Left lung (tissue), 10 donors: ENCODE data around the gene PTPN23. TPM values are rescaled to one million over a fixed set of nuclear protein-coding genes. Genes with fewer than 3 reads are reported as not detected.

Source experiments
- ATAC-seq: fragments of 200-7000 bp; cut with Tn5 transposase; one replicate; pipeline ENCODE4 v1.9.1; 2020; ENCODE audit warnings: moderate library complexity
- DNase-seq, 4 donors: peaks; one replicate each; pipeline ENCODE4 v3.0.0-alpha.2; 2013 to 2020
- H3K27ac ChIP-seq, 2 donors: fragments of 200-600 bp; sonication (generic) in 1 of 2; one replicate each; pipeline versions ENCODE4 v1.5.0 to v1.8.0; 2020 to 2021
- H3K27me3 ChIP-seq, 2 donors: fragments of 200-600 bp; sonication (generic) in 1 of 2; one replicate each; pipeline versions ENCODE4 v1.5.0 to v1.8.0; 2020 to 2021
- H3K36me3 ChIP-seq, 2 donors: fragments of 200-600 bp; sonication (generic) in 1 of 2; one replicate each; pipeline versions ENCODE4 v1.5.0 to v1.8.0; 2020 to 2021
- H3K4me1 ChIP-seq, 2 donors: fragments of 200-600 bp; one replicate each; pipeline ENCODE4 v1.8.0; 2021
- H3K4me3 ChIP-seq, 2 donors: fragments of 200-600 bp; sonication (generic) in 1 of 2; one replicate each; pipeline versions ENCODE4 v1.5.0 to v1.8.0; 2020 to 2021; ENCODE audit warnings: mild to moderate bottlenecking in 1 of 2
- H3K9me3 ChIP-seq, 2 donors: fragments of 200-600 bp; sonication (generic) in 1 of 2; one replicate each; pipeline versions ENCODE4 v1.5.0 to v1.8.0; 2020 to 2021
- intact Hi-C, 2 donors: fragments of 100-400 bp; cut with DNase I; formaldehyde crosslinking; loops; one replicate each; pipeline versions ENCODE4 v1.11.2 to v1.14.2; 2022
- polyA plus RNA-seq, 6 donors: library from polyadenylated mRNA; unstranded; fragments of 120-200 nt; gene quantifications; one replicate each; pipeline ENCODE4 v1.2.1, GENCODE V29; 2013; ENCODE audit not compliant: insufficient read length in 6 of 6
- total RNA-seq, 2 donors: library from RNA; stranded (reverse); fragmentation: NEBNext Ultra II Directional; extraction: Animal tissue kit (Norgen Biotek cat#: 25700); gene quantifications; one replicate each; pipeline ENCODE4 v1.2.1, GENCODE V29; 2021
- TF ChIP-seq, protein P1 (sequence below), 2 donors: fragments of 200-600 bp; sonication (generic) in 1 of 2; IDR thresholded peaks; one replicate each; pipeline versions ENCODE4 v1.5.0 to v1.8.0; 2021; ENCODE audit warnings: antibody characterized with exemption in 2 of 2
- donor health status: DM: no; HTN: yes; CAD: no.
- donor health status: DM: no; HTN: no; CAD: no.

PTPN23 gene
- total and polyA plus RNA-seq, 8 donors = 19.9 to 53.5 (median 25.6) TPM

GRCh38 chr3:47421741-47422649, 41.2 kb downstream of the PTPN23 start:
- peak; percentile 64 for ATAC-seq
- peaks cover 0 to 86% of the 10 kb centered on the region in 2 donors for H3K36me3 ChIP-seq
- TF ChIP-seq, protein P1, sequence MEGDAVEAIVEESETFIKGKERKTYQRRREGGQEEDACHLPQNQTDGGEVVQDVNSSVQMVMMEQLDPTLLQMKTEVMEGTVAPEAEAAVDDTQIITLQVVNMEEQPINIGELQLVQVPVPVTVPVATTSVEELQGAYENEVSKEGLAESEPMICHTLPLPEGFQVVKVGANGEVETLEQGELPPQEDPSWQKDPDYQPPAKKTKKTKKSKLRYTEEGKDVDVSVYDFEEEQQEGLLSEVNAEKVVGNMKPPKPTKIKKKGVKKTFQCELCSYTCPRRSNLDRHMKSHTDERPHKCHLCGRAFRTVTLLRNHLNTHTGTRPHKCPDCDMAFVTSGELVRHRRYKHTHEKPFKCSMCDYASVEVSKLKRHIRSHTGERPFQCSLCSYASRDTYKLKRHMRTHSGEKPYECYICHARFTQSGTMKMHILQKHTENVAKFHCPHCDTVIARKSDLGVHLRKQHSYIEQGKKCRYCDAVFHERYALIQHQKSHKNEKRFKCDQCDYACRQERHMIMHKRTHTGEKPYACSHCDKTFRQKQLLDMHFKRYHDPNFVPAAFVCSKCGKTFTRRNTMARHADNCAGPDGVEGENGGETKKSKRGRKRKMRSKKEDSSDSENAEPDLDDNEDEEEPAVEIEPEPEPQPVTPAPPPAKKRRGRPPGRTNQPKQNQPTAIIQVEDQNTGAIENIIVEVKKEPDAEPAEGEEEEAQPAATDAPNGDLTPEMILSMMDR (IDR thresholded peaks at IDR 0.05) = no peak
- intact Hi-C loops = loop anchor here (5.0 to 10.0 kb wide), 2 partner anchors 53 to 55 kb away; partner anchors contain the start of gene SCAP (in 2 of the 2)
- no peaks in the 10 kb centered on the region for H3K9me3 ChIP-seq
- no peak overlapping the region for H3K4me3 ChIP-seq
- peaks cover 9 to 20% of the 10 kb centered on the region in 2 donors for H3K4me1 ChIP-seq
- H3K27ac ChIP-seq = peak overlapping the region; percentile 39 to 64
- no peaks in the 10 kb centered on the region for H3K27me3 ChIP-seq
- DNase-seq = no peak

DNA sequence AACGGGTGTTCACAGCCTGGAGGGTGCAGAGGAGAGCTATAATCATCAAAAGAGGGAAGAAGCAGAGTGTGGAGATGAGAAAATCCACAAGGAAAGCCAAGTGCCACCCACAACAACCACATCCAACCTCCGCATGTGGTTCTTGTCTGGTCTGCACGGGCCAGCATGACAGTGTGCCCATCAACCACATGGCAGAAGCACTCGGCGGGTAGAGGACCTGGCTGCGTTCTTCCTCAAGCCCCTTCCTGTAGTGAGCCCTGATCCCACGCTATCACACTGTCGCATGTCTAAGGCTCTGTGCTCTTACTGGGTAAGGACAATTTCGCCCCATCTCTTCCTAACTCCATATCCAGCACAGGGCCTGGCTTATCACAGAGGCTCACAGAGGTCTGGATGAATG, 41.9 kb downstream of the PTPN23 start:
- intact Hi-C loops = loop anchor here (5.0 to 10.0 kb wide), 2 partner anchors 52 to 55 kb away; partner anchors contain the start of gene SCAP (in 2 of the 2)
- Histone ChIP-seq H3K27me3 (no peaks in the 10 kb centered on the region), H3K27ac (peak overlapping the region in 1 of 2 donors; percentile 1), H3K4me3 (no peak overlapping the region), H3K9me3 (no peaks in the 10 kb centered on the region), H3K36me3 (peaks cover 0 to 87% of the 10 kb centered on the region in 2 donors), H3K4me1 (peaks cover 9 to 20% of the 10 kb centered on the region in 2 donors)
- ATAC-seq (no peak), DNase-seq (no peak)
- TF ChIP-seq, protein P1 (IDR thresholded peaks at IDR 0.05) = no peak

DNA sequence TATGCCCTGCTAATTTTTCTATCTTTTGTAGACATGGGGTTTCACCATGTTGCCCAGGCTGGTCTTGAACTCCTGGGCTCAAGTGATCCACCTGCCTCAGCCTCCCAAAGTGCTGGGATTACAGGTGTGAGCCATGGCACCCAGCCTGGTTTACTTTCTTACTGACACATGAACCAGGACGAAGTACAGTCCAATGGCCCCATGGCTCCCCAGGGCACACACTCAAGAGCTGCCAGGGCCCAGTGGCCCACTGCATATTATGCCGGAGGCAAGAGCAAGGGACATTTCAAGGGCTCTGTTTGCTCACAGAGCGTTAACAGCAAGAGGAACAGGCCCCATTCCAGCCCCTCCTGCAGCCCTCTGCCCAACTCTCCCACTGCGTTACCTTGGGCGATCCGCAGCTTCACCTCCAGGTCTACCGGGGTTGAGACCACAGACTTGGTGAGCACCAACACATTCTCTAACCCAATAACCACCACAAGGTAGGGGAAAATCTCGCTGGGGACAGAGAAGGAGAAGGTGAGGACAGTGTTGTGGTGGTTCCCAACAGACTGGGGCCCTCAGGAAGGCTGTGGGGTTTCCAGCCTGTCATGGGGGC, 42.8 kb downstream of the PTPN23 start:
- TF ChIP-seq, protein P1 (IDR thresholded peaks at IDR 0.05) = no peak
- ATAC-seq (no peak), DNase-seq (no peak)
- H3K27ac ChIP-seq = no peak overlapping the region
- intact Hi-C loops = loop anchor here (5.0 to 10.0 kb wide), 2 partner anchors 51 to 54 kb away; partner anchors contain the start of gene SCAP (in 2 of the 2)
- H3K9me3 ChIP-seq = no peaks in the 10 kb centered on the region
- no peaks in the 10 kb centered on the region for H3K27me3 ChIP-seq
- H3K4me1 ChIP-seq = peaks cover 9 to 20% of the 10 kb centered on the region in 2 donors
- H3K4me3 ChIP-seq = no peak overlapping the region
- peaks cover 0 to 87% of the 10 kb centered on the region in 2 donors for H3K36me3 ChIP-seq

- peaks cover 9 to 20% of the 10 kb centered on the region in 2 donors for H3K4me1 ChIP-seq
- no peak for ATAC-seq
- H3K27ac ChIP-seq = no peak overlapping the region
- peak in 1 of 4 donors; percentile 4 for DNase-seq
- H3K27me3 ChIP-seq = no peaks in the 10 kb centered on the region
- H3K9me3 ChIP-seq = no peaks in the 10 kb centered on the region
- H3K4me3 ChIP-seq = no peak overlapping the region
- intact Hi-C loops = loop anchor here (5.0 to 10.0 kb wide), 2 partner anchors 50 to 53 kb away; partner anchors contain the start of gene SCAP (in 2 of the 2)
- peaks cover 0 to 76% of the 10 kb centered on the region in 2 donors for H3K36me3 ChIP-seq
- TF ChIP-seq, protein P1 (IDR thresholded peaks at IDR 0.05) = no peak
These were observed 43.9 kb downstream of the PTPN23 start for GRCh38 chr3:47424434-47425382.
